PC-3 (cell line): ENCODE measurements around the gene LRRC52. TPM values are rescaled to one million over a fixed set of nuclear protein-coding genes. Genes with fewer than 3 reads are reported as not detected.

Experiments
- ATAC-seq: fragments of 200-7000 bp; cut with Tn5 transposase; 2 replicates; pipeline ENCODE4 v1.9.1; 2020; ENCODE audit warnings: mild to moderate bottlenecking, moderate library complexity
- BruUV-seq: library from RNA; stranded (reverse); fragments of 400-500 nt; replicated peaks from 2 replicates; lab custom pipeline; 2021; lab: Mats Ljungman, UMichigan
- CTCF ChIA-PET: fragments of 300-600 bp; sonication (Branson Sonifier 250); formaldehyde crosslinking; loops from one replicate; lab custom pipeline; 2022; ENCODE audit warnings: antibody characterized with exemption; lab: Charles Lee
- POLR2A ChIA-PET: fragments of 300-600 bp; sonication (Branson Sonifier 250); formaldehyde crosslinking; loops from one replicate; lab custom pipeline; 2022; ENCODE audit warnings: antibody characterized with exemption; ENCODE audit not compliant: unreplicated experiment; lab: Charles Lee
- DNase-seq: peaks from one replicate; pipeline ENCODE4 v3.0.0-alpha.2; 2015
- H2AFZ ChIP-seq: fragments of 300-600 bp; sonication (generic); 2 replicates; pipeline ENCODE4 v1.6.0; 2016; ENCODE audit warnings: antibody characterized with exemption, low read length
- H3F3A ChIP-seq: fragments of 300-600 bp; sonication (generic); one replicate; pipeline ENCODE4 v1.6.0; 2017; ENCODE audit warnings: antibody characterized with exemption, low read length, control low read depth, mild to moderate bottlenecking; ENCODE audit not compliant: unreplicated experiment
- H3K27ac ChIP-seq: fragments of 300-600 bp; sonication (generic); 2 replicates; pipeline ENCODE4 v1.5.1; 2016; ENCODE audit warnings: mild to moderate bottlenecking, low read length
- H3K27me3 ChIP-seq: fragments of 300-600 bp; sonication (generic); 2 replicates; pipeline ENCODE4 v1.6.1; 2016; ENCODE audit warnings: low read length, mixed read lengths
- H3K36me3 ChIP-seq: fragments of 300-600 bp; sonication (generic); 2 replicates; pipeline ENCODE4 v1.6.1; 2016; ENCODE audit warnings: low read depth, mixed run types, low read length, mixed read lengths
- H3K4me1 ChIP-seq: fragments of 300-600 bp; sonication (generic); 2 replicates; pipeline ENCODE4 v1.5.1; 2016; ENCODE audit warnings: low read length; ENCODE audit not compliant: insufficient read depth
- H3K4me2 ChIP-seq: fragments of 300-600 bp; sonication (generic); 2 replicates; pipeline ENCODE4 v1.6.0; 2016; ENCODE audit warnings: low read length
- H3K4me3 ChIP-seq: fragments of 300-600 bp; sonication (generic); 2 replicates; pipeline ENCODE4 v1.5.1; 2016; ENCODE audit warnings: mild to moderate bottlenecking, low read length, mixed read lengths
- H3K79me2 ChIP-seq: fragments of 300-600 bp; sonication (generic); 2 replicates; pipeline ENCODE4 v1.6.1; 2017; ENCODE audit warnings: low read length, mixed read lengths
- H3K9ac ChIP-seq: fragments of 300-600 bp; sonication (generic); 2 replicates; pipeline ENCODE4 v1.6.0; 2016; ENCODE audit warnings: mild to moderate bottlenecking, low read length
- H3K9me2 ChIP-seq: fragments of 300-600 bp; sonication (generic); replicated peaks from 2 replicates; pipeline ENCODE4 v1.6.1; 2016; ENCODE audit warnings: mixed run types, low read length, mixed read lengths
- H3K9me3 ChIP-seq: fragments of 300-600 bp; sonication (generic); 2 replicates; pipeline ENCODE4 v1.6.1; 2016; ENCODE audit warnings: low read length, mixed read lengths
- H4K20me1 ChIP-seq: fragments of 300-600 bp; sonication (generic); 2 replicates; pipeline ENCODE4 v1.6.1; 2016; ENCODE audit warnings: low read length, mixed read lengths
- CTCF ChIP-seq: fragments of 300-600 bp; sonication (generic); conservative IDR thresholded peaks from 2 replicates; pipeline ENCODE4 v1.5.1; 2017; ENCODE audit warnings: antibody characterized with exemption, low read depth, mild to moderate bottlenecking, low read length
- EZH2 ChIP-seq: fragments of 300-600 bp; sonication (generic); IDR thresholded peaks from one replicate; pipeline ENCODE4 v1.6.1; 2017; ENCODE audit warnings: antibody characterized with exemption, mild to moderate bottlenecking, low read length; ENCODE audit not compliant: unreplicated experiment
- EZH2phosphoT487 ChIP-seq: fragments of 300-600 bp; sonication (generic); IDR thresholded peaks from 2 replicates; pipeline ENCODE4 v1.6.1; 2018; ENCODE audit warnings: mild to moderate bottlenecking, antibody characterized with exemption, low read length, borderline replicate concordance
- intact Hi-C: fragments of 100-400 bp; cut with micrococcal nuclease; formaldehyde crosslinking; loops from 2 replicates; pipeline ENCODE4 v1.9.0; 2023
- total RNA-seq: library from RNA; depleted of rRNA; stranded (reverse); fragments of >200 nt; gene quantifications from 2 replicates; pipeline ENCODE4 v1.2.3, GENCODE V29; 2014

LRRC52 gene
- total RNA-seq, 1 experiment from 2014 or later, result not detected

- no peak for TF ChIP-seq EZH2
- no peak for TF ChIP-seq EZH2phosphoT487
- TF ChIP-seq CTCF, result no peak
- no peak for DNase-seq
- Histone ChIP-seq H3K4me2 (no peak overlapping the region), H3F3A (no peaks in the 10 kb centered on the region), H3K9me2 (no peaks in the 10 kb centered on the region), H4K20me1 (no peaks in the 10 kb centered on the region), H3K79me2 (no peaks in the 10 kb centered on the region), H2AFZ (no peak overlapping the region), H3K4me1 (no peaks in the 10 kb centered on the region), H3K36me3 (no peaks in the 10 kb centered on the region), H3K9ac (no peak overlapping the region), H3K27ac (no peak overlapping the region), H3K27me3 (peaks cover 69% of the 10 kb centered on the region), H3K4me3 (no peak overlapping the region), H3K9me3 (no peaks in the 10 kb centered on the region)
- CTCF ChIA-PET, result no interaction called here
- ATAC-seq, result no peak
- no TSS peak for BruUV-seq
- intact Hi-C loops, result no loop called here
- POLR2A ChIA-PET, result no interaction called here
These were observed 11.7 kb upstream of the LRRC52 start for GRCh38 chr1:165532053-165532452.

DNA sequence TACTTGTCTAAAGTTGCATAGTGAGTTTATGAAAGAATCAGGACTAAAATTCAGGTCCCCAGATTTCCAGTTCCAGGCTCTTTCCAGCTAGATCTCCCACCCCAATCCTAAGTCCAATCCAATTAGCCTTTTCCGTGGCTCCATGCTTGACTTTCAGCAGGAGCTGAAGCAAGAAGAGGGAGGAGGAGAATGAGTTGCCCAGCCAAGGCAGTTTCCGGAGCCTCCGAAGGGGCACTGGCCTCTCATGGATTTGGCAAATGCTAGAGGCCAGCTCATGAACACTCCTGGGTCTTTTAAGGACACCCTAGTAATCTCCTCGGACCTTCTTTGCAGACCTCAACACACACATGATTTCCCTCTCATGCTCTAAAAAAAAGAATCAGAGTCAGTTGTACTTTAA is 10.5 kb upstream of the LRRC52 start:
- Histone ChIP-seq H3K4me3 (no peak overlapping the region), H3K9me2 (no peaks in the 10 kb centered on the region), H3K27me3 (peaks cover 65% of the 10 kb centered on the region), H3K9ac (no peak overlapping the region), H3K4me1 (no peaks in the 10 kb centered on the region), H2AFZ (no peak overlapping the region), H4K20me1 (no peaks in the 10 kb centered on the region), H3K9me3 (no peaks in the 10 kb centered on the region), H3F3A (no peaks in the 10 kb centered on the region), H3K4me2 (no peak overlapping the region), H3K36me3 (no peaks in the 10 kb centered on the region), H3K79me2 (no peaks in the 10 kb centered on the region), H3K27ac (no peak overlapping the region)
- intact Hi-C loops, result no loop called here
- no peak for TF ChIP-seq EZH2phosphoT487
- no peak for TF ChIP-seq CTCF
- no peak for TF ChIP-seq EZH2
- ATAC-seq (no peak), DNase-seq (no peak)
- no TSS peak for BruUV-seq
- POLR2A ChIA-PET, result no interaction called here
- CTCF ChIA-PET, result no interaction called here

DNA sequence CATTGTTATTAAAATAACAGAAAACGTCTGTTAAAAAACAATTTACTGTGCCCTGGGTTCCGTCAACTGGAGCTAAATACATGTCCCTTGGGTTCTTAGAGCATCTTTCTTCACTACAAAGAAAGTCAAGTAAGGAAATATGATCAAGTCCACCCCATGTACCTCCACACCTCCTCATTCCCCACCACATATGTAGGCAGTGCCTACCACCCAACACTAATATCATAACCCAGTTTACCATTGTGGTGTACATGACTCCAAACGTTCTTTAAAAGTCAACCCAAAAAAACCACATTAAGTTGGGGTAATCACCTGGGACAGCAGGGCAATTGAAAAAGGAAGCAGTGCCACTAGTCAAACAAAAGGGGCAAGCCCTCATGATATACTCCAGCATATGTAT is 7.8 kb upstream of the LRRC52 start:
- no peak overlapping the region for H2AFZ ChIP-seq
- no peaks in the 10 kb centered on the region for H3K36me3 ChIP-seq
- peaks cover 11% of the 10 kb centered on the region for H3K4me1 ChIP-seq
- intact Hi-C loops, result no loop called here
- no peaks in the 10 kb centered on the region for H3K9me2 ChIP-seq
- no peaks in the 10 kb centered on the region for H3K79me2 ChIP-seq
- no TSS peak for BruUV-seq
- H3K4me3 ChIP-seq, result no peak overlapping the region
- no peak for DNase-seq
- ChIA-PET CTCF (no interaction called here), POLR2A (no interaction called here)
- no peak overlapping the region for H3K9ac ChIP-seq
- H3K27me3 ChIP-seq, result peaks cover 55% of the 10 kb centered on the region
- H4K20me1 ChIP-seq, result no peaks in the 10 kb centered on the region
- no peaks in the 10 kb centered on the region for H3F3A ChIP-seq
- H3K9me3 ChIP-seq, result no peaks in the 10 kb centered on the region
- TF ChIP-seq CTCF, result no peak
- no peak for TF ChIP-seq EZH2
- TF ChIP-seq EZH2phosphoT487, result no peak
- H3K27ac ChIP-seq, result no peak overlapping the region
- no peak for ATAC-seq
- no peak overlapping the region for H3K4me2 ChIP-seq
